Thoracic aorta (tissue), 2 donors: ENCODE data around the gene NCAPH2. TPM values are rescaled to one million over a fixed set of nuclear protein-coding genes. Genes with fewer than 3 reads are reported as not detected.

Experiments used
- ATAC-seq: fragments of 150-250 bp; one replicate; pipeline ENCODE4 v1.8.0; 2017; ENCODE audit warnings: low read depth; ENCODE audit not compliant: insufficient number of reproducible peaks, low FRiP score
- DNase-seq: peaks from one replicate; pipeline ENCODE4 v3.0.0-alpha.2; 2020; ENCODE audit warnings: low spot score
- H3K27ac ChIP-seq, 2 donors: fragments of 200-600 bp; sonication (generic); 1 replicate in 1 of 2; 2 replicates in 1 of 2; pipeline ENCODE4 v1.5.1; 2016; ENCODE audit warnings: mild to moderate bottlenecking in 2 of 2, moderate library complexity in 2 of 2
- H3K27me3 ChIP-seq: fragments of 200-600 bp; sonication (generic); replicated peaks from 2 replicates; pipeline ENCODE4 v1.6.0; 2016; ENCODE audit warnings: mild to moderate bottlenecking; ENCODE audit not compliant: insufficient read depth
- H3K36me3 ChIP-seq: fragments of 200-600 bp; sonication (generic); one replicate; pipeline ENCODE4 v1.5.1; 2016
- H3K4me1 ChIP-seq, 2 donors: fragments of 200-600 bp; sonication (generic); 1 replicate in 1 of 2; 2 replicates in 1 of 2; pipeline versions ENCODE4 v1.5.1 to v1.6.0; 2016; ENCODE audit warnings: low read depth in 2 of 2, mild to moderate bottlenecking in 1 of 2; ENCODE audit not compliant: control insufficient read depth in 1 of 2
- H3K4me3 ChIP-seq: fragments of 200-600 bp; sonication (generic); 2 replicates; pipeline ENCODE4 v1.5.1; 2016; ENCODE audit warnings: mild to moderate bottlenecking
- H3K9me3 ChIP-seq: fragments of 200-600 bp; sonication (generic); 2 replicates; pipeline ENCODE4 v1.5.1; 2016
- CTCF ChIP-seq: fragments of 200-600 bp; sonication (generic); IDR thresholded peaks from one replicate; pipeline ENCODE4 v1.5.1; 2019; ENCODE audit warnings: antibody characterized with exemption
- total RNA-seq, 2 donors: library from RNA; depleted of rRNA; stranded (reverse); fragments of >200 nt; gene quantifications; one replicate each; pipeline versions ENCODE4 v1.1.0 to v1.2.3, GENCODE V29; 2016

The NCAPH2 gene
- total RNA-seq, 2 donors from 2014 or later: 40.8 to 50.4 TPM

- Histone ChIP-seq H3K27ac (no peak overlapping the region), H3K9me3 (no peaks in the 10 kb centered on the region), H3K4me3 (peak overlapping the region; percentile 49), H3K4me1 (peaks cover 5 to 19% of the 10 kb centered on the region in 2 donors), H3K27me3 (no peaks in the 10 kb centered on the region), H3K36me3 (no peaks in the 10 kb centered on the region)
- no peak for ATAC-seq
- no peak for DNase-seq
- no peak for TF ChIP-seq CTCF
Measured at GRCh38 chr22:50548921-50549790, 41.1 kb downstream of the NCAPH2 start.

- Histone ChIP-seq H3K27ac (no peak overlapping the region), H3K4me3 (no peak overlapping the region), H3K9me3 (no peaks in the 10 kb centered on the region), H3K36me3 (no peaks in the 10 kb centered on the region), H3K27me3 (no peaks in the 10 kb centered on the region), H3K4me1 (peaks cover 0 to 11% of the 10 kb centered on the region in 2 donors)
- no peak for DNase-seq
- no peak for ATAC-seq
- TF ChIP-seq CTCF: no peak
Measured at GRCh38 chr22:50550395-50550794, 42.4 kb downstream of the NCAPH2 start.

GRCh38 chr22:50551160-50551752, 43.2 kb downstream of the NCAPH2 start:
- no peaks in the 10 kb centered on the region for H3K27me3 ChIP-seq

DNA sequence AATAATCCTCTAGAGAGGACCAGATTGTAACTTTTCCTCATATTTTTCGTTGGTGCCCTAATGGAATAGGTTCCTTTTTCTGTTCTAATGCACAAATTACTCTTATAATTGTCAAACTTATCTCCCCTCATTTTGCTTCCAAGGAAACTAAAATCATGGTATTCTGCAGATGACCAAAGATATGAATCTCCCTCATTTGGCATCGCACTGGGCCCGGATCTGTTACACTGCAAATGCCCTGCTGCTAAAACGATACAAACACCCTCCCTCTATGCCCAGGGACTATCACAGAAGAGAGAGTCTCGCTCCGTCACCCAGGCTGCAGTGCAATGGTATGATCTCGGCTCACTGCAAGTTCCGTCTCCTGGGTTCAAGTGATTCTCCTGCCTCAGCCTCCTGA, 45.3 kb downstream of the NCAPH2 start:
- DNase-seq: no peak
- H3K4me3 ChIP-seq: no peak overlapping the region

More at GRCh38 chr22:50551160-50551752, 43.2 kb downstream of the NCAPH2 start:
- DNase-seq (no peak), ATAC-seq (no peak)
- Histone ChIP-seq H3K4me3 (no peak overlapping the region), H3K36me3 (no peaks in the 10 kb centered on the region), H3K9me3 (no peaks in the 10 kb centered on the region), H3K27ac (no peak overlapping the region), H3K4me1 (peaks cover 0 to 11% of the 10 kb centered on the region in 2 donors)
- TF ChIP-seq CTCF: no peak

More for the DNA sequence above, 45.3 kb downstream of the NCAPH2 start:
- Histone ChIP-seq H3K27me3 (no peaks in the 10 kb centered on the region), H3K9me3 (no peaks in the 10 kb centered on the region), H3K4me1 (peaks cover 0 to 8% of the 10 kb centered on the region in 2 donors), H3K36me3 (no peaks in the 10 kb centered on the region), H3K27ac (no peak overlapping the region)
- ATAC-seq: no peak
- TF ChIP-seq CTCF: no peak
